H9 (cell line): ENCODE measurements around the gene COMMD10. TPM values are rescaled to one million over a fixed set of nuclear protein-coding genes. Genes with fewer than 3 reads are reported as not detected.

Experiments
- DNase-seq: peaks from one replicate; pipeline ENCODE4 v3.0.0-alpha.2; 2017
- H2AFZ ChIP-seq: one replicate; pipeline ENCODE4 v1.6.1; 2013; ENCODE audit warnings: mild to moderate bottlenecking, low read length, control low read depth, moderate library complexity
- H2AK5ac ChIP-seq: 2 replicates; pipeline ENCODE4 v1.6.1; 2013; ENCODE audit warnings: low read length, control low read depth, mixed read lengths; ENCODE audit not compliant: insufficient read length
- H2BK120ac ChIP-seq: one replicate; pipeline ENCODE4 v1.6.1; 2013; ENCODE audit warnings: low read depth, mild to moderate bottlenecking, low read length, control low read depth, inconsistent platforms; ENCODE audit not compliant: poor library complexity, severe bottlenecking
- H2BK12ac ChIP-seq: 2 replicates; pipeline ENCODE4 v1.6.1; 2013; ENCODE audit warnings: low read length, control low read depth, mixed read lengths, low read depth; ENCODE audit not compliant: insufficient read length
- H2BK15ac ChIP-seq: 2 replicates; pipeline ENCODE4 v1.6.1; 2013; ENCODE audit warnings: low read depth, low read length, control low read depth
- H2BK20ac ChIP-seq: one replicate; pipeline ENCODE4 v1.6.1; 2013; ENCODE audit warnings: low read depth, mild to moderate bottlenecking, low read length, control low read depth, inconsistent platforms; ENCODE audit not compliant: poor library complexity, severe bottlenecking
- H2BK5ac ChIP-seq: 2 replicates; pipeline ENCODE4 v1.6.1; 2013; ENCODE audit warnings: low read length, control low read depth, mixed read lengths; ENCODE audit not compliant: insufficient read length
- H3K14ac ChIP-seq: 2 replicates; pipeline ENCODE4 v1.6.1; 2013; ENCODE audit warnings: low read length, control low read depth; ENCODE audit not compliant: insufficient read depth
- H3K18ac ChIP-seq: 2 replicates; pipeline ENCODE4 v1.6.1; 2013; ENCODE audit warnings: low read depth, mild to moderate bottlenecking, mixed read lengths, low read length, control low read depth; ENCODE audit not compliant: insufficient read length
- H3K23ac ChIP-seq: 2 replicates; pipeline ENCODE4 v1.6.1; 2013; ENCODE audit warnings: low read length, control low read depth, mixed read lengths, low read depth; ENCODE audit not compliant: insufficient read length
- H3K23me2 ChIP-seq: 2 replicates; pipeline ENCODE4 v1.6.1; 2013; ENCODE audit warnings: low read depth, mild to moderate bottlenecking, mixed read lengths, low read length, control low read depth; ENCODE audit not compliant: insufficient read length, poor library complexity, severe bottlenecking
- H3K27ac ChIP-seq: 2 replicates; pipeline ENCODE4 v1.5.1; 2013; ENCODE audit warnings: low read length, control low read depth, mixed read lengths, low read depth; ENCODE audit not compliant: insufficient read length
- H3K27me3 ChIP-seq: 2 replicates; pipeline ENCODE4 v1.6.1; 2013; ENCODE audit warnings: low read length, control low read depth, inconsistent platforms; ENCODE audit not compliant: insufficient read depth
- H3K4ac ChIP-seq: 2 replicates; pipeline ENCODE4 v1.6.1; 2013; ENCODE audit warnings: low read depth, mild to moderate bottlenecking, control low read depth, inconsistent platforms, low read length, moderate library complexity
- H3K4me1 ChIP-seq: 2 replicates; pipeline ENCODE4 v1.6.1; 2013; ENCODE audit warnings: low read length, control low read depth, inconsistent platforms; ENCODE audit not compliant: insufficient read depth
- H3K4me2 ChIP-seq: 2 replicates; pipeline ENCODE4 v1.6.1; 2013; ENCODE audit warnings: low read length, control low read depth, mixed read lengths; ENCODE audit not compliant: insufficient read length, insufficient read depth
- H3K56ac ChIP-seq: 2 replicates; pipeline ENCODE4 v1.6.1; 2013; ENCODE audit warnings: low read depth, mild to moderate bottlenecking, mixed read lengths, low read length, control low read depth; ENCODE audit not compliant: insufficient read length
- H3K79me1 ChIP-seq: 2 replicates; pipeline ENCODE4 v1.6.1; 2013; ENCODE audit warnings: low read depth, mild to moderate bottlenecking, moderate library complexity, low read length, control low read depth, inconsistent platforms; ENCODE audit not compliant: insufficient read depth, poor library complexity, severe bottlenecking
- H3K79me2 ChIP-seq: 2 replicates; pipeline ENCODE4 v1.6.1; 2013; ENCODE audit warnings: low read length, control low read depth, inconsistent platforms; ENCODE audit not compliant: insufficient read depth
- H3K9ac ChIP-seq: 2 replicates; pipeline ENCODE4 v1.6.1; 2013; ENCODE audit warnings: low read length, control low read depth, mixed read lengths; ENCODE audit not compliant: insufficient read length; ENCODE audit errors: extremely low read depth
- H3K9me3 ChIP-seq: one replicate; pipeline ENCODE4 v1.6.1; 2013; ENCODE audit warnings: low read depth, low read length, inconsistent platforms; ENCODE audit not compliant: control insufficient read depth
- H3T11ph ChIP-seq: one replicate; pipeline ENCODE4 v1.6.1; 2013; ENCODE audit warnings: mild to moderate bottlenecking, low read length, control low read depth, inconsistent platforms
- H4K20me1 ChIP-seq: one replicate; pipeline ENCODE4 v1.6.1; 2013; ENCODE audit not compliant: control insufficient read depth, insufficient read length, insufficient read depth
- H4K5ac ChIP-seq: 2 replicates; pipeline ENCODE4 v1.6.1; 2013; ENCODE audit warnings: low read depth, mild to moderate bottlenecking, mixed read lengths, low read length, control low read depth; ENCODE audit not compliant: insufficient read length
- H4K8ac ChIP-seq: replicated peaks from 2 replicates; pipeline ENCODE4 v1.6.1; 2013; ENCODE audit warnings: low read length, control low read depth, mixed read lengths, low read depth; ENCODE audit not compliant: insufficient read length
- H4K91ac ChIP-seq: 2 replicates; pipeline ENCODE4 v1.6.1; 2013; ENCODE audit warnings: low read depth, mild to moderate bottlenecking, moderate library complexity, mixed read lengths, low read length, control low read depth; ENCODE audit not compliant: insufficient read length
- H3K27ac Mint-ChIP-seq, 3 experiments: 2 replicates in 2 of 3; 3 replicates in 1 of 3; pipeline ENCODE4 v1.8.0; 2020 to 2021; ENCODE audit warnings: mixed read lengths in 3 of 3, mild to moderate bottlenecking in 1 of 3, moderate library complexity in 1 of 3
- H3K27me3 Mint-ChIP-seq: 2 replicates; pipeline ENCODE4 v1.8.0; 2021; ENCODE audit warnings: low read depth, mild to moderate bottlenecking, moderate library complexity, mixed read lengths
- H3K36me3 Mint-ChIP-seq, 3 experiments: 2 replicates in 2 of 3; 3 replicates in 1 of 3; pipeline ENCODE4 v1.8.0; 2020 to 2021; ENCODE audit warnings: low read depth in 3 of 3, mixed read lengths in 3 of 3; ENCODE audit not compliant: insufficient read depth in 1 of 3
- H3K4me1 Mint-ChIP-seq, 2 experiments: 2 replicates each; pipeline ENCODE4 v1.8.0; 2020; ENCODE audit warnings: mixed read lengths in 2 of 2
- H3K4me3 Mint-ChIP-seq, 2 experiments: 2 replicates in 1 of 2; 3 replicates in 1 of 2; pipeline ENCODE4 v1.8.0; 2020 to 2021; ENCODE audit warnings: mild to moderate bottlenecking in 2 of 2, mixed read lengths in 2 of 2, moderate library complexity in 1 of 2
- H3K9me3 Mint-ChIP-seq, 2 experiments: 2 replicates in 1 of 2; 3 replicates in 1 of 2; pipeline ENCODE4 v1.8.0; 2020; ENCODE audit warnings: mild to moderate bottlenecking in 2 of 2, mixed read lengths in 2 of 2, moderate library complexity in 1 of 2
- CTCF ChIP-seq: fragments of 200-600 bp; sonication (generic); conservative IDR thresholded peaks from 3 replicates; pipeline ENCODE4 v1.8.0; 2021; ENCODE audit warnings: antibody characterized with exemption, mild to moderate bottlenecking
- WGBS: extraction: QIAGEN DNeasy Blood & Tissue Kit; methylation state at CpG from one replicate; pipeline ENCODE4 v1.1.7; 2013; ENCODE audit warnings: missing lambda C conversion rate, low lambda C conversion rate, mixed read lengths; ENCODE audit not compliant: insufficient read length; ENCODE audit errors: extremely low coverage; 5-methylcytosine and 5-hydroxymethylcytosine counted together
- total RNA-seq: library from RNA; stranded (reverse); gene quantifications from 2 replicates; pipeline ENCODE4 v1.2.1, GENCODE V29; 2021

The COMMD10 gene
- total RNA-seq, 1 experiment from 2014 or later = 33.9 TPM

- H3K27ac Mint-ChIP-seq = no peak overlapping the region
- H3K18ac ChIP-seq = no peak overlapping the region
- H3K79me1 ChIP-seq = no peaks in the 10 kb centered on the region
- H3K27ac ChIP-seq = no peak overlapping the region
- H3K14ac ChIP-seq = no peak overlapping the region
- no peak overlapping the region for H2AK5ac ChIP-seq
- H3K27me3 ChIP-seq = no peaks in the 10 kb centered on the region
- no peaks in the 10 kb centered on the region for H3K9me3 ChIP-seq
- H2BK15ac ChIP-seq = no peak overlapping the region
- no peak overlapping the region for H4K5ac ChIP-seq
- H3K27me3 Mint-ChIP-seq = no peaks in the 10 kb centered on the region
- no peak overlapping the region for H2AFZ ChIP-seq
- H2BK120ac ChIP-seq = no peak overlapping the region
- H3K4ac ChIP-seq = no peak overlapping the region
- no CpG with 5 or more reads among the region's 2 CpGs for WGBS
- H3K23ac ChIP-seq = no peak overlapping the region
- TF ChIP-seq CTCF = no peak
- peaks cover 0 to 12% (median 10%) of the 10 kb centered on the region in 3 experiments; a peak in 6 of 7 replicates for H3K36me3 Mint-ChIP-seq
- H3T11ph ChIP-seq = no peak overlapping the region
- H3K4me1 ChIP-seq = no peaks in the 10 kb centered on the region
- no peak overlapping the region for H4K91ac ChIP-seq
- no peaks in the 10 kb centered on the region; a peak in 1 of 4 replicates for H3K4me1 Mint-ChIP-seq
- H3K79me2 ChIP-seq = no peaks in the 10 kb centered on the region
- H4K8ac ChIP-seq = no peak overlapping the region
- H3K4me3 Mint-ChIP-seq = no peak overlapping the region
- H2BK12ac ChIP-seq = no peak overlapping the region
- no peak overlapping the region for H2BK5ac ChIP-seq
- no peak for DNase-seq
- no peak overlapping the region for H3K4me2 ChIP-seq
- H2BK20ac ChIP-seq = no peak overlapping the region
- no peak overlapping the region for H3K9ac ChIP-seq
- no peaks in the 10 kb centered on the region for H3K23me2 ChIP-seq
- H4K20me1 ChIP-seq = no peaks in the 10 kb centered on the region
- peaks cover 0 to 3% of the 10 kb centered on the region in 2 experiments; a peak in 2 of 5 replicates for H3K9me3 Mint-ChIP-seq
- no peak overlapping the region for H3K56ac ChIP-seq
These were observed 230.7 kb downstream of the COMMD10 start for GRCh38 chr5:116315531-116315930.
